Measurements from ENCODE around the gene ZFAND3.

GRCh38 chr6:37862992-37863391 lies 43.5 kb downstream of the ZFAND3 start:
- TF ChIP-seq CTCF (IDR thresholded peaks at IDR 0.05) (no peak), POLR2A (IDR thresholded peaks at IDR 0.05) (no peak)

All from adrenal gland (tissue), 5 donors.